ENCODE results near the gene LIMS1. TPM values are rescaled to one million over a fixed set of nuclear protein-coding genes. Genes with fewer than 3 reads are reported as not detected.

The LIMS1 gene
- polyA plus RNA-seq, 1 experiment, result 95.0 TPM

- H3K4me3 ChIP-seq (ENCODE audit: low read depth, low read length), result no peak overlapping the region
- TF ChIP-seq CTCF (IDR thresholded peaks at IDR 0.05; ENCODE audit: low read depth, low read length), result no peak
- ChIA-PET CTCF (interaction anchor here (2.2 kb wide), 1 partner anchor 17 kb away, joined by 18 read pairs; no protein-coding TSS in a partner anchor), POLR2A (no interaction called here)
- H3K9me3 ChIP-seq (ENCODE audit: control insufficient read depth, insufficient read depth, low read length), result no peaks in the 10 kb centered on the region
- no peak overlapping the region for H3K27ac ChIP-seq (ENCODE audit: low read depth, low read length)
- DNase-seq (ENCODE audit: low read depth, low spot score), result no peak
- H3K27me3 ChIP-seq (ENCODE audit: control insufficient read depth, insufficient read depth, low read length), result no peaks in the 10 kb centered on the region
Measured at GRCh38 chr2:108619925-108620620, 85.8 kb downstream of the LIMS1 start.

- CTCF ChIA-PET, result interaction anchor here (2.2 kb wide), 1 partner anchor 16 kb away, joined by 18 read pairs; no protein-coding TSS in a partner anchor
- no peak for TF ChIP-seq CTCF (IDR thresholded peaks at IDR 0.05; ENCODE audit: low read depth, low read length)
- Histone ChIP-seq H3K27ac (ENCODE audit: low read depth, low read length) (no peak overlapping the region), H3K27me3 (ENCODE audit: control insufficient read depth, insufficient read depth, low read length) (no peaks in the 10 kb centered on the region), H3K9me3 (ENCODE audit: control insufficient read depth, insufficient read depth, low read length) (no peaks in the 10 kb centered on the region), H3K4me3 (ENCODE audit: low read depth, low read length) (no peak overlapping the region)
- POLR2A ChIA-PET, result interaction anchor here (0.7 kb wide), 1 partner anchor 9 kb away, joined by 5 read pairs; no protein-coding TSS in a partner anchor
- DNase-seq (ENCODE audit: low read depth, low spot score), result no peak
Measured at GRCh38 chr2:108620656-108621055, 86.4 kb downstream of the LIMS1 start.

GRCh38 chr2:108621087-108621559, 86.9 kb downstream of the LIMS1 start:
- Histone ChIP-seq H3K27ac (ENCODE audit: low read depth, low read length) (no peak overlapping the region), H3K4me3 (ENCODE audit: low read depth, low read length) (no peak overlapping the region), H3K27me3 (ENCODE audit: control insufficient read depth, insufficient read depth, low read length) (no peaks in the 10 kb centered on the region), H3K9me3 (ENCODE audit: control insufficient read depth, insufficient read depth, low read length) (no peaks in the 10 kb centered on the region)
- TF ChIP-seq CTCF (IDR thresholded peaks at IDR 0.05; ENCODE audit: low read depth, low read length), result no peak
- ChIA-PET CTCF (interaction anchor here (2.2 kb wide), 1 partner anchor 16 kb away, joined by 18 read pairs; no protein-coding TSS in a partner anchor), POLR2A (interaction anchor here (0.7 kb wide), 1 partner anchor 10 kb away, joined by 5 read pairs; no protein-coding TSS in a partner anchor)
- DNase-seq (ENCODE audit: low read depth, low spot score), result no peak

GRCh38 chr2:108621687-108622681, 87.7 kb downstream of the LIMS1 start:
- POLR2A ChIA-PET, result no interaction called here
- Histone ChIP-seq H3K27ac (ENCODE audit: low read depth, low read length) (no peak overlapping the region), H3K4me3 (ENCODE audit: low read depth, low read length) (no peak overlapping the region), H3K9me3 (ENCODE audit: control insufficient read depth, insufficient read depth, low read length) (no peaks in the 10 kb centered on the region), H3K27me3 (ENCODE audit: control insufficient read depth, insufficient read depth, low read length) (no peaks in the 10 kb centered on the region)
- DNase-seq (ENCODE audit: low read depth, low spot score), result no peak
- CTCF ChIA-PET, result interaction anchor here (0.6 to 3.8 kb wide), 3 partner anchors 15 to 239 kb away, joined by 3 to 38 read pairs (median 18); no protein-coding TSS in a partner anchor
- no peak for TF ChIP-seq CTCF (IDR thresholded peaks at IDR 0.05; ENCODE audit: low read depth, low read length)
